HG02588 (cell line): ENCODE data around the gene LRP8.

Experiments used
- ATAC-seq: cut with Tn5 transposase; IDR thresholded peaks from one replicate; pipeline ENCODE4 v1.9.1; 2021; ENCODE audit warnings: mild to moderate bottlenecking, moderate library complexity; ENCODE audit not compliant: unreplicated experiment

The LRP8 gene

GRCh38 chr1:53308506-53308905 lies 19.4 kb downstream of the LRP8 start:
- no peak for ATAC-seq

- ATAC-seq = no peak
Measured at GRCh38 chr1:53307037-53307436, 20.8 kb downstream of the LRP8 start.

GRCh38 chr1:53306168-53306567 lies 21.7 kb downstream of the LRP8 start:
- ATAC-seq = no peak

- no peak for ATAC-seq
Measured at GRCh38 chr1:53305650-53306049, 22.2 kb downstream of the LRP8 start.

GRCh38 chr1:53304527-53304926 lies 23.3 kb downstream of the LRP8 start:
- no peak for ATAC-seq

- no peak for ATAC-seq
Measured at GRCh38 chr1:53303726-53304515, 23.9 kb downstream of the LRP8 start.

GRCh38 chr1:53303243-53303642 lies 24.6 kb downstream of the LRP8 start:
- ATAC-seq = no peak

GRCh38 chr1:53299233-53299632 lies 28.6 kb downstream of the LRP8 start:
- ATAC-seq = no peak

- ATAC-seq = no peak
Measured at GRCh38 chr1:53298045-53298637, 29.7 kb downstream of the LRP8 start.

GRCh38 chr1:53297195-53297594 lies 30.7 kb downstream of the LRP8 start:
- no peak for ATAC-seq

GRCh38 chr1:53296117-53296749 lies 31.6 kb downstream of the LRP8 start:
- peak; percentile 45 for ATAC-seq

- ATAC-seq = peak; percentile 4
Measured at GRCh38 chr1:53295726-53296116, 32.1 kb downstream of the LRP8 start.

GRCh38 chr1:53295295-53295694 lies 32.6 kb downstream of the LRP8 start:
- ATAC-seq = no peak

- no peak for ATAC-seq
Measured at GRCh38 chr1:53294567-53294966, 33.3 kb downstream of the LRP8 start.

- ATAC-seq = no peak
Measured at GRCh38 chr1:53294061-53294460, 33.8 kb downstream of the LRP8 start.

GRCh38 chr1:53293123-53293522 lies 34.7 kb downstream of the LRP8 start:
- no peak for ATAC-seq

GRCh38 chr1:53292690-53293089 lies 35.2 kb downstream of the LRP8 start:
- ATAC-seq = peak; percentile 50

GRCh38 chr1:53291574-53291973 lies 36.3 kb downstream of the LRP8 start:
- no peak for ATAC-seq

- no peak for ATAC-seq
Measured at GRCh38 chr1:53288790-53289429, 39.0 kb downstream of the LRP8 start.

GRCh38 chr1:53288002-53288789 lies 39.7 kb downstream of the LRP8 start:
- ATAC-seq = no peak

GRCh38 chr1:53286955-53287354 lies 40.9 kb downstream of the LRP8 start:
- ATAC-seq = no peak
